NCI-H1105 treated with DMSO at 0.1 percent for 48 hours (cell line): Measurements from ENCODE around the gene PCED1B.
"Not testable (repeated sequence)": the region's sequence is repeated elsewhere in the genome, so short reads cannot be mapped to it uniquely, and the experiment has no call there.

Experiments
- DNase-seq: peaks from one replicate; lab custom pipeline; 2025; lab: John Stamatoyannopoulos, UW

The PCED1B gene

GRCh38 chr12:47209014-47209413 is 129.6 kb downstream of the PCED1B start:
- DNase-seq, result no peak

- no peak for DNase-seq
These were observed 131.4 kb downstream of the PCED1B start for GRCh38 chr12:47210776-47211175.

GRCh38 chr12:47212701-47213039 is 133.2 kb downstream of the PCED1B start:
- DNase-seq, result no peak

- DNase-seq, result no peak
These were observed 134.0 kb downstream of the PCED1B start for GRCh38 chr12:47213396-47213795.

- DNase-seq, result no peak
These were observed 134.7 kb downstream of the PCED1B start for GRCh38 chr12:47214001-47214619.

- no peak for DNase-seq
These were observed 135.3 kb downstream of the PCED1B start for GRCh38 chr12:47214771-47215170.

GRCh38 chr12:47216150-47216677 is 136.8 kb downstream of the PCED1B start:
- no peak for DNase-seq

- DNase-seq, result not testable (repeated sequence)
These were observed 138.1 kb downstream of the PCED1B start for GRCh38 chr12:47217595-47217869.

GRCh38 chr12:47218191-47218654 is 138.8 kb downstream of the PCED1B start:
- DNase-seq, result no peak

GRCh38 chr12:47219243-47219642 is 139.8 kb downstream of the PCED1B start:
- no peak for DNase-seq

GRCh38 chr12:47221256-47222023 is 142.0 kb downstream of the PCED1B start:
- DNase-seq, result no peak

GRCh38 chr12:47222520-47223030 is 143.2 kb downstream of the PCED1B start:
- no peak for DNase-seq

GRCh38 chr12:47223031-47223847 is 143.8 kb downstream of the PCED1B start:
- no peak for DNase-seq

- no peak for DNase-seq
These were observed 144.4 kb downstream of the PCED1B start for GRCh38 chr12:47223848-47224213.

- no peak for DNase-seq
These were observed 145.2 kb downstream of the PCED1B start for GRCh38 chr12:47224563-47225133.

- no peak for DNase-seq
These were observed 145.9 kb downstream of the PCED1B start for GRCh38 chr12:47225356-47225755.

GRCh38 chr12:47226199-47226598 is 146.8 kb downstream of the PCED1B start:
- no peak for DNase-seq

- DNase-seq, result no peak
These were observed 149.4 kb downstream of the PCED1B start for GRCh38 chr12:47228802-47229201.

- no peak for DNase-seq
These were observed 152.0 kb downstream of the PCED1B start for GRCh38 chr12:47231456-47231855.

GRCh38 chr12:47234576-47235141 is 155.2 kb downstream of the PCED1B start:
- no peak for DNase-seq

- DNase-seq, result no peak
These were observed 156.0 kb downstream of the PCED1B start for GRCh38 chr12:47235258-47236040.
